Upper lobe of right lung (tissue), 1 donor: ENCODE data around the gene PEAK1. TPM values are rescaled to one million over a fixed set of nuclear protein-coding genes. Genes with fewer than 3 reads are reported as not detected.

Experiments used
- ATAC-seq: fragments of 200-7000 bp; cut with Tn5 transposase; one replicate; pipeline ENCODE4 v1.9.1; 2020; ENCODE audit warnings: mild to moderate bottlenecking, moderate library complexity
- DNase-seq: peaks from one replicate; pipeline ENCODE4 v3.0.0-alpha.2; 2020
- H3K27ac ChIP-seq: fragments of 200-600 bp; one replicate; pipeline ENCODE4 v1.8.0; 2022
- H3K27me3 ChIP-seq: fragments of 200-600 bp; one replicate; pipeline ENCODE4 v1.8.0; 2022; ENCODE audit warnings: mild to moderate bottlenecking
- H3K36me3 ChIP-seq: fragments of 200-600 bp; one replicate; pipeline ENCODE4 v1.8.0; 2022
- H3K4me1 ChIP-seq: fragments of 200-600 bp; one replicate; pipeline ENCODE4 v1.8.0; 2022
- H3K4me3 ChIP-seq: fragments of 200-600 bp; one replicate; pipeline ENCODE4 v1.8.0; 2022; ENCODE audit warnings: mild to moderate bottlenecking
- H3K9me3 ChIP-seq: fragments of 200-600 bp; one replicate; pipeline ENCODE4 v1.8.0; 2022
- CTCF ChIP-seq: fragments of 200-600 bp; IDR thresholded peaks from one replicate; pipeline ENCODE4 v1.8.0; 2022; ENCODE audit warnings: antibody characterized with exemption
- intact Hi-C: fragments of 100-400 bp; cut with DNase I; formaldehyde crosslinking; loops from one replicate; pipeline ENCODE4 v1.11.0; 2022
- total RNA-seq: library from RNA; stranded (reverse); fragmentation: NEBNext Ultra II Directional; extraction: Animal tissue kit (Norgen Biotek cat#: 25700); gene quantifications from one replicate; pipeline ENCODE4 v1.2.1, GENCODE V29; 2021
- donor health status: DM: no; HTN: yes; CAD: no; lungs with severe emphysema.

Gene PEAK1
- total RNA-seq, 1 donor from 2014 or later: 139 TPM

DNA sequence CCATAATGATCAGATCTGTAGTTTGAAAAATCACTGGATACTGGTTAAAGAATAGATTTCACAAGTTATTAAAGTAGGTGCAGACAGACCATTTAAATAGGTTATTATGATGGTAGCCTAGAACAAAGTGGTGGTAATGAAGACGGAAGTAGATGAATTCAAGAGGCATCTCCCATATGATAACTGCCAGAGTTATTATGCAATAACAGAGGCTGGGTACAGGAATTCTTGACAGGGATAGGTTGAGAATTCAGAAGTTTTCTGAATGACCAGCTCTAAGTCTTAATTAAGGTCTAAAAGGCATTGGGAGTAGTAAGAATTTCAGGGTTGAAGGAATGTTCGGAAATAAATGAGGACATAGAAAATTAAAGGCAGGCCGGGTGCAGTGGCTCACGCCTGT is 108.9 kb downstream of the PEAK1 start:
- Histone ChIP-seq H3K27ac (no peak overlapping the region), H3K36me3 (no peaks in the 10 kb centered on the region), H3K4me3 (no peak overlapping the region), H3K4me1 (peaks cover 4% of the 10 kb centered on the region), H3K9me3 (no peaks in the 10 kb centered on the region), H3K27me3 (no peaks in the 10 kb centered on the region)
- DNase-seq: no peak
- intact Hi-C loops: no loop called here
- no peak for TF ChIP-seq CTCF
- ATAC-seq: no peak

DNA sequence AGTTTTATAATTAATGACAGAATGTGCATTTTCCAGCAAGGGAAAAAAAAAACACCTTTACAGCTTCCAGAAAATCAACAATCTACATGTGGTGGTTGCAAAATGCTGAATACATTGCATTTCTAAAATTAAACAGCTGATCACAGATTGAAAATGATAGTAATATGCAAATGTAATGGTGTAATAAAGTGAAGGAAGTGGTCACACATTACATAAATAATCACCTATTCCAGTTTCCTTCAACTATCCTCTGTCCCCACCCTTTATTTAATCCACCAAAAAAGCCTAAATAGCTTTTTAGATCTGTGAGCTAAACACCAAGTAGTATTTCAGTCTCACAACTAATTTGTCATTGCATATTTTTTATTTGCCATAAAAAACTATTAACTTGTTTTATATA is 110.5 kb downstream of the PEAK1 start:
- TF ChIP-seq CTCF: no peak
- intact Hi-C loops: no loop called here
- ATAC-seq: no peak

GRCh38 chr15:77305953-77306352 is 114.0 kb downstream of the PEAK1 start:
- Histone ChIP-seq H3K4me3 (no peak overlapping the region), H3K9me3 (no peaks in the 10 kb centered on the region), H3K36me3 (no peaks in the 10 kb centered on the region), H3K27ac (no peak overlapping the region), H3K4me1 (peaks cover 8% of the 10 kb centered on the region), H3K27me3 (no peaks in the 10 kb centered on the region)
- intact Hi-C loops: no loop called here
- no peak for TF ChIP-seq CTCF
- no peak for DNase-seq
- ATAC-seq: no peak

More for the DNA sequence above, 110.5 kb downstream of the PEAK1 start:
- no peaks in the 10 kb centered on the region for H3K36me3 ChIP-seq
- H3K27me3 ChIP-seq: no peaks in the 10 kb centered on the region
- no peak for DNase-seq
- no peaks in the 10 kb centered on the region for H3K9me3 ChIP-seq
- H3K4me3 ChIP-seq: no peak overlapping the region
- H3K4me1 ChIP-seq: peaks cover 4% of the 10 kb centered on the region
- no peak overlapping the region for H3K27ac ChIP-seq

DNA sequence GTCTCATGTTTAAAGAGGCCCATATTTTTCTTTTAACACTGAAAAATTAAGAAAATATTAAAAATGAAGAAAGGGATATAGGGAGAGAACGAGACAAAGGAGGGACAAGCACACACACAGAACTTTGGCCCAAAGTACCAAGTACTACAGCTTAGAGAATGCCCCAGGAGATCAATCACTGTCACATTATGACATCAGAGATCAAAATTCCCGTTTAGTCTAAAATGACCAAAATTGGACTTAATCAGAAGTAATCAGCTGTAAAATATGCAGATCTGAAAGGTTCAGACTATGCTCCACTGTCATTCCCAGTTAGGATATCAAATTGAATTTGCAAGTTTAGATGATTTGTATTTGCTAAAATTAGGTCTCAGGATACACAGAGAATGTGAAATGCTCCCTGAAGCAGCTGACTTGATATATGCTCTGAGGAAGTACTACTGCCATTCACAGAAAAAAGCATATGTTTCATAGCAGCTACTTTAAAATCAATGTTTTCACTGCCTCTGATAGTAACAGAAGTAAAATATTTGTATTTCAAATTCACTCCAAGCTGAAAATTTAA is 123.0 kb downstream of the PEAK1 start:
- ATAC-seq: no peak
- no peaks in the 10 kb centered on the region for H3K4me1 ChIP-seq
- no peak overlapping the region for H3K27ac ChIP-seq
- no peaks in the 10 kb centered on the region for H3K9me3 ChIP-seq
- no peaks in the 10 kb centered on the region for H3K36me3 ChIP-seq
- H3K27me3 ChIP-seq: no peaks in the 10 kb centered on the region
- H3K4me3 ChIP-seq: no peak overlapping the region
- DNase-seq: no peak
- intact Hi-C loops: no loop called here
- TF ChIP-seq CTCF: no peak

DNA sequence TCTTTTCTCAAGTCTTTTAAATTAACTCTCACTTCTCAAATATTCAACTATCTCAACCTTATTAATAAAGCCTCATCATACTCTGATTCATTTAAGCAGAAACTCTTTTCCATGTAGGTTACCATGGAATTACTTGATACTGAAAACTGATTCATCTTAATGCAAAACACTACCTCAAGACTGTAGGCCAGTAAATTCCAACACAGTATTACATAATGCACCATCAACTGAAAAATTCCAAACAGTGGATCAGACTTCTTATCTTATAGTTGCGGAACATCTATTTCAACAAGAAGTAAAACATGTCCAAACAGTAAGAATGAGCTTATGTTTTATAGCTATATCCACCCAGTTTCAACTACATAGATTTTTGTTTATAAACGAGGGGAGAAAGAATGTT is 124.5 kb downstream of the PEAK1 start:
- intact Hi-C loops: no loop called here
- ATAC-seq: no peak
- Histone ChIP-seq H3K27ac (no peak overlapping the region), H3K4me3 (no peak overlapping the region), H3K36me3 (no peaks in the 10 kb centered on the region), H3K27me3 (no peaks in the 10 kb centered on the region), H3K9me3 (no peaks in the 10 kb centered on the region), H3K4me1 (no peaks in the 10 kb centered on the region)
- no peak for TF ChIP-seq CTCF
- no peak for DNase-seq

DNA sequence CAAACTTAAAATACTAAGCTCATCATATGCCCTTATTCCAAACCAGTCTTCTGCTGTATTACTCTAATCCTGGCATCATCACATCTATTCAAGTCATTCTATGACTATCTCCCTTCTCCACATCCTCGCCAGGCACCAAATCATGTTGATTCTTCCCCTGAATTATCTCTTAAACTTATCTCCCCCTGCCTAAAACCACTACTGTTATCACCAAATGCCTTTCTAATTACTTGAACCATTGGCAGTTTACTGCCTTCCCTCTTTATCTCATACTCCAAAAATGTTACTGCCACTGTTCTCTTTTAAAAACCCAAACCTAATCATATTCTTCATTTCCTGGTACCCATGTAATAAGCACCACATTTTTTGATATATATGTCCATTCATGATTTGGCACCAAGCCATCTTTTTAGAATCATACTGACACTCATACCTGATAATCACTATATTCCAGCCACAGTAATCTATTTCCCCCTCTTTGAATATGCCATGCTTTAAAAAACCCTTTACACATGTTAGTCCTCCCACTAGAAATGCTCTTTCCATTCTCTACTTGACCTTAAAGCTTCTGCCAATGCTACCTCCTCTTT is 126.8 kb downstream of the PEAK1 start:
- TF ChIP-seq CTCF: no peak
- Histone ChIP-seq H3K36me3 (no peaks in the 10 kb centered on the region), H3K27ac (no peak overlapping the region), H3K9me3 (no peaks in the 10 kb centered on the region), H3K4me3 (no peak overlapping the region), H3K27me3 (no peaks in the 10 kb centered on the region), H3K4me1 (no peaks in the 10 kb centered on the region)
- no peak for DNase-seq
- intact Hi-C loops: no loop called here
- no peak for ATAC-seq
